Transverse colon (tissue), 3 donors: Measurements from ENCODE around the gene RPRD1A.

Experiments
- POLR2A ChIP-seq: fragments of 450-650 bp; IDR thresholded peaks from one replicate; pipeline ENCODE4 v1.6.1; 2016; ENCODE audit warnings: antibody characterized with exemption, mild to moderate bottlenecking, moderate library complexity
- TF ChIP-seq, protein P1 (sequence below), 5 experiments: fragments of 200-600 bp in 3 of 5; fragments of 450-650 bp in 2 of 5; sonication (generic) in 3 of 5; IDR thresholded peaks; 1 replicate in 2 of 5; 2 replicates in 3 of 5; pipeline ENCODE4 v1.5.1; 2016 to 2017; ENCODE audit warnings: antibody characterized with exemption in 5 of 5, inconsistent platforms in 3 of 5, mild to moderate bottlenecking in 2 of 5, moderate library complexity in 1 of 5

DNA sequence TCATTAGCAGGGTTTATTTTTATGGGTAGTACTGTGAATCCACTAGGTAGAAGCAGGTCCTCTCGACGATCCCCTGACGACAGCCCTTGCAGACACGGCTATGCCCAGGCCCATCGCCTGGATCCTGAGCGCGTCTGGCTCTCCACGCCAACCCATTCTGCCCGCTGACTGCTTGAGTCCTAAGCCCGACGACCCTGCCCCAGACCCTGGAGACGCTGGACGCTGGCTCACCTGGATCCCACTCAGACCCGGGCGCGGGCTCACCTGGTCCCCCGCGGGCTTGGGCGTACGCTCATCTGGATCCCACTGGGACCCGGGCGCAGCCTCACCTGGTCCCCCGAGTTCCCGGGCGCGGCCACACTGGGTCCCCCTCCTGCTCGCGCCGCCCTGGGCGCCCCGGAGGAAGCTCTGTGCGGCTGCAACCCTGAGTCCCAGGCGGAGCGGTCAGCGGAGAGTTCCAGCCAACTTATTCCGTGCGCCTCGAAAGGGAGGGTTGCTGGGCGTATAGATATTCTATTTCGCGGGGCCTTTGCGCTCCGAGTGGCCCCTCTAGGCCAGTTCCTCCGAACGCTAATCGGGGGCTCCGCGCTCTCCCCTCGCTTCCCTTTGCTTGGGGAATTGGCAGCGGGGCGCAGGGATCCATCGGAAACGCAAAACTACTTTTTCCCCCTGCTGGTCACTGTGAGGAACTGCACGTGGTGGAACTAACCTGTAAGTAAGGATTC is 117.3 kb downstream of the RPRD1A start:
- TF ChIP-seq, protein P1, sequence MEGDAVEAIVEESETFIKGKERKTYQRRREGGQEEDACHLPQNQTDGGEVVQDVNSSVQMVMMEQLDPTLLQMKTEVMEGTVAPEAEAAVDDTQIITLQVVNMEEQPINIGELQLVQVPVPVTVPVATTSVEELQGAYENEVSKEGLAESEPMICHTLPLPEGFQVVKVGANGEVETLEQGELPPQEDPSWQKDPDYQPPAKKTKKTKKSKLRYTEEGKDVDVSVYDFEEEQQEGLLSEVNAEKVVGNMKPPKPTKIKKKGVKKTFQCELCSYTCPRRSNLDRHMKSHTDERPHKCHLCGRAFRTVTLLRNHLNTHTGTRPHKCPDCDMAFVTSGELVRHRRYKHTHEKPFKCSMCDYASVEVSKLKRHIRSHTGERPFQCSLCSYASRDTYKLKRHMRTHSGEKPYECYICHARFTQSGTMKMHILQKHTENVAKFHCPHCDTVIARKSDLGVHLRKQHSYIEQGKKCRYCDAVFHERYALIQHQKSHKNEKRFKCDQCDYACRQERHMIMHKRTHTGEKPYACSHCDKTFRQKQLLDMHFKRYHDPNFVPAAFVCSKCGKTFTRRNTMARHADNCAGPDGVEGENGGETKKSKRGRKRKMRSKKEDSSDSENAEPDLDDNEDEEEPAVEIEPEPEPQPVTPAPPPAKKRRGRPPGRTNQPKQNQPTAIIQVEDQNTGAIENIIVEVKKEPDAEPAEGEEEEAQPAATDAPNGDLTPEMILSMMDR (IDR thresholded peaks at IDR 0.05) = peak; percentile 87 to 98 (median 94)
- no peak for TF ChIP-seq POLR2A
